ENCODE data around the gene PEMT. TPM values are rescaled to one million over a fixed set of nuclear protein-coding genes. Genes with fewer than 3 reads are reported as not detected.

PEMT gene
- total RNA-seq, 1 experiment from 2014 or later, result 178 TPM

- Histone ChIP-seq H3K9me2 (replicated peaks; ENCODE audit: low read length) (no peaks in the 10 kb centered on the region), H3K27me3 (ENCODE audit: low read length) (no peaks in the 10 kb centered on the region), H3K9ac (ENCODE audit: low read length) (no peak overlapping the region), H2AFZ (ENCODE audit: low read length) (no peak overlapping the region), H3K9me3 (ENCODE audit: low read length) (no peaks in the 10 kb centered on the region), H3F3A (ENCODE audit: low read length, unreplicated experiment) (no peaks in the 10 kb centered on the region), H3K4me2 (ENCODE audit: low read length) (no peak overlapping the region), H3K27ac (ENCODE audit: low read length) (no peak overlapping the region), H3K4me1 (ENCODE audit: insufficient read depth, low read length) (no peaks in the 10 kb centered on the region), H3K4me3 (ENCODE audit: low read length) (no peak overlapping the region), H4K20me1 (ENCODE audit: low read length) (no peaks in the 10 kb centered on the region), H3K36me3 (ENCODE audit: low read depth, low read length) (no peaks in the 10 kb centered on the region), H3K79me2 (ENCODE audit: low read length) (no peaks in the 10 kb centered on the region)
- TF ChIP-seq EZH2 (IDR thresholded peaks at IDR 0.05; ENCODE audit: low read length, unreplicated experiment) (no peak), EZH2phosphoT487 (IDR thresholded peaks at IDR 0.05; ENCODE audit: borderline replicate concordance, low read length) (no peak)
- TF ChIP-seq, protein P1, sequence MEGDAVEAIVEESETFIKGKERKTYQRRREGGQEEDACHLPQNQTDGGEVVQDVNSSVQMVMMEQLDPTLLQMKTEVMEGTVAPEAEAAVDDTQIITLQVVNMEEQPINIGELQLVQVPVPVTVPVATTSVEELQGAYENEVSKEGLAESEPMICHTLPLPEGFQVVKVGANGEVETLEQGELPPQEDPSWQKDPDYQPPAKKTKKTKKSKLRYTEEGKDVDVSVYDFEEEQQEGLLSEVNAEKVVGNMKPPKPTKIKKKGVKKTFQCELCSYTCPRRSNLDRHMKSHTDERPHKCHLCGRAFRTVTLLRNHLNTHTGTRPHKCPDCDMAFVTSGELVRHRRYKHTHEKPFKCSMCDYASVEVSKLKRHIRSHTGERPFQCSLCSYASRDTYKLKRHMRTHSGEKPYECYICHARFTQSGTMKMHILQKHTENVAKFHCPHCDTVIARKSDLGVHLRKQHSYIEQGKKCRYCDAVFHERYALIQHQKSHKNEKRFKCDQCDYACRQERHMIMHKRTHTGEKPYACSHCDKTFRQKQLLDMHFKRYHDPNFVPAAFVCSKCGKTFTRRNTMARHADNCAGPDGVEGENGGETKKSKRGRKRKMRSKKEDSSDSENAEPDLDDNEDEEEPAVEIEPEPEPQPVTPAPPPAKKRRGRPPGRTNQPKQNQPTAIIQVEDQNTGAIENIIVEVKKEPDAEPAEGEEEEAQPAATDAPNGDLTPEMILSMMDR (conservative IDR thresholded peaks at IDR 0.05; ENCODE audit: low read depth, low read length), result no peak
- CTCF ChIA-PET, result no interaction called here
- DNase-seq (no peak), ATAC-seq (no peak)
- no TSS peak for BruUV-seq (replicated peaks)
- intact Hi-C loops (cut with micrococcal nuclease), result no loop called here
- POLR2A ChIA-PET (ENCODE audit: unreplicated experiment), result interaction anchor here (0.6 kb wide), 1 partner anchor 1062 kb away, joined by 5 read pairs; no protein-coding TSS in a partner anchor
These were observed 66.2 kb downstream of the PEMT start for GRCh38 chr17:17525311-17525710.

GRCh38 chr17:17523731-17524490 is 67.6 kb downstream of the PEMT start:
- POLR2A ChIA-PET (ENCODE audit: unreplicated experiment), result no interaction called here
- TF ChIP-seq, protein P1 (conservative IDR thresholded peaks at IDR 0.05; ENCODE audit: low read depth, low read length), result no peak
- TF ChIP-seq EZH2phosphoT487 (IDR thresholded peaks at IDR 0.05; ENCODE audit: borderline replicate concordance, low read length) (no peak), EZH2 (IDR thresholded peaks at IDR 0.05; ENCODE audit: low read length, unreplicated experiment) (no peak)
- no peaks in the 10 kb centered on the region for H3K9me2 ChIP-seq (replicated peaks; ENCODE audit: low read length)
- no peaks in the 10 kb centered on the region for H3K36me3 ChIP-seq (ENCODE audit: low read depth, low read length)
- no peak overlapping the region for H3K9ac ChIP-seq (ENCODE audit: low read length)
- H3K79me2 ChIP-seq (ENCODE audit: low read length), result no peaks in the 10 kb centered on the region
- intact Hi-C loops (cut with micrococcal nuclease), result no loop called here
- no peak overlapping the region for H2AFZ ChIP-seq (ENCODE audit: low read length)
- no peaks in the 10 kb centered on the region for H4K20me1 ChIP-seq (ENCODE audit: low read length)
- no peak overlapping the region for H3K27ac ChIP-seq (ENCODE audit: low read length)
- H3F3A ChIP-seq (ENCODE audit: low read length, unreplicated experiment), result no peaks in the 10 kb centered on the region
- no peaks in the 10 kb centered on the region for H3K27me3 ChIP-seq (ENCODE audit: low read length)
- no TSS peak for BruUV-seq (replicated peaks)
- H3K9me3 ChIP-seq (ENCODE audit: low read length), result no peaks in the 10 kb centered on the region
- CTCF ChIA-PET, result interaction anchor here (0.6 kb wide), 1 partner anchor 12 kb away, joined by 4 read pairs; no protein-coding TSS in a partner anchor
- no peaks in the 10 kb centered on the region for H3K4me1 ChIP-seq (ENCODE audit: insufficient read depth, low read length)
- no peak overlapping the region for H3K4me2 ChIP-seq (ENCODE audit: low read length)
- H3K4me3 ChIP-seq (ENCODE audit: low read length), result no peak overlapping the region
- no peak for ATAC-seq
- DNase-seq, result no peak

Data from PC-3 (cell line).